ENCODE measurements around the gene LRRC36.

Gene LRRC36

DNA sequence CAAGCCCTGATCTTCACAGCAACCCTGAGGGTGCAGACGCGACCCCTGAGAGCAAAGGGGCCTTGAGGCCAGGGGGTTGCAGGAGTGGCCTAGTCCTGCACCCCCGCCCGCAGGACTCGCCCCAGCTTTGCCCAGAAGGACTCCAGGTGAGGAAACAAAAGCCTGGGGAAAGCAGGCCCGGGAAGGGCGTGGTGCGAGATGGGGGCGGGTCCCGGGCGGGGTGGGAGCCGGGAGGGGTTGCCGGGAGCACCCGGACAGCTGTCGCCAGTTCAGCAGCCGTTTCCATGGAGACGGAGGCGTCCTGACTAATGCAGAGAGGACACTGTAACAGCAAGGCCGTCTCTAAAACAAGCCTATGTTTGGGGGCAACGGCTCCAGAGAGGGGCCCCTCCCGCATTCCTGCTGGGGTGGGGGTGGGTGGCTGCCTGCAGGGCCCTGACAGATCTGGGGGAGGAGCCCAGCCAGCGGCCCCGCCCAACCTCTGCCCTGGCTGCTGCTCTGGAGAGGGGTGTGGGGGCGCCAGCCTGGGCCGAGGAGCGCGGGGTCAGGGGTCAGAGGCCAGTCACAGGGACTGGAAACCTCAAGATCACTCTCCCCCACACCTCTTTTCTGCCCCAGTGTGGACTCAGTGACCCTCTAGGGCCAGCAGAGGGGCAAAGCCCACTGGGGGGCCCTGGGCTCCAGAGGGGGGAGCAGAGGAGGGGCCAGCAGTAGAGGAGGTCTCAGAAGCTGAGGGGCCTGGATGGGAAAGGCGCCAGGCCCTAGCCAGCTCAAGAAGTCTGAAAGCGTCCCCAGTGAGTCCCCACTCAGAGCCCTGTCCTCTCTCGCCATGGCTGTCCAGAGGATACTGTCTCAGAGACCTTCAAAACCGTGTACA, 69.8 kb downstream of the LRRC36 start:
- no peak for DNase-seq
- in situ Hi-C loops (cut with MboI; ENCODE audit: low pct_unique_long_range_greater_than_20kb, low sequenced_read_pairs): no loop called here

DNA sequence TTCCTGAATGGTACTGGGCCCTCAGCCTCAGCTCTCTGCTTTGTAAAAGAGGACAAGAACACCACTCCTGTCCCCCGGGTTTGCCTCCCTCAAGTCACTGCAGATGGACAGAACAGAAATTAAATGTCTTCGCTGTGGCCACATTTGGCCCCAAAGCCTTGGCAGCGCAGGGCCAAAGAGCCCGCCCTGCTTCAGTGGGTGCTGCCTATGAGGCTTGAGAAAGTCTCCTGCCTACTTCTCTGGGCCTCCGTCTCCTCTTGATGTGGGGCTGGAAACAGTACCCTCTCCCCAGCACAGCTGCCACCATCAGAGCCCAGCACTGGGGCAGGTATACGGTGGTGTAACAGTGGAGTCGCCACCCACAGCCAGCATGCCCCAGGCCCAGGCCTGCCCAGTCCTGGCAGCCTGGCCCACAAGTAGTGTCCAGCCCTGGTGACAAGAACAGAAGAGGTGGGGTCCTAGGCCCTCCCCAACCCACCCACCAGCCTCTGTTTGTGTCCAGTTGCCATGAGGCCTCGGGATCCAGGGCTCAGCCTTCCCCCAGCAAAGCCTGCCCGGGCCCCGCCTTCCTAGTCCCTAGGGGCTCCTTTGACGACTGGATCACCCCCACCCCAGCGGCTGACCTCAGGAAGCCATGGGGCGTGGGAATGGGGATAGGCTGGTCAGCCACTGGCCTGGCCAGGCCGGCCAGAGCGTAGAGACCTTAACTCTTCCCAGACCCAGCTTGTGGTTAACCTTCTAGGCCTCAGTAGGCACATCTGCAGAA, 70.6 kb downstream of the LRRC36 start:
- no peak for DNase-seq
- in situ Hi-C loops (cut with MboI; ENCODE audit: low pct_unique_long_range_greater_than_20kb, low sequenced_read_pairs): no loop called here

DNA sequence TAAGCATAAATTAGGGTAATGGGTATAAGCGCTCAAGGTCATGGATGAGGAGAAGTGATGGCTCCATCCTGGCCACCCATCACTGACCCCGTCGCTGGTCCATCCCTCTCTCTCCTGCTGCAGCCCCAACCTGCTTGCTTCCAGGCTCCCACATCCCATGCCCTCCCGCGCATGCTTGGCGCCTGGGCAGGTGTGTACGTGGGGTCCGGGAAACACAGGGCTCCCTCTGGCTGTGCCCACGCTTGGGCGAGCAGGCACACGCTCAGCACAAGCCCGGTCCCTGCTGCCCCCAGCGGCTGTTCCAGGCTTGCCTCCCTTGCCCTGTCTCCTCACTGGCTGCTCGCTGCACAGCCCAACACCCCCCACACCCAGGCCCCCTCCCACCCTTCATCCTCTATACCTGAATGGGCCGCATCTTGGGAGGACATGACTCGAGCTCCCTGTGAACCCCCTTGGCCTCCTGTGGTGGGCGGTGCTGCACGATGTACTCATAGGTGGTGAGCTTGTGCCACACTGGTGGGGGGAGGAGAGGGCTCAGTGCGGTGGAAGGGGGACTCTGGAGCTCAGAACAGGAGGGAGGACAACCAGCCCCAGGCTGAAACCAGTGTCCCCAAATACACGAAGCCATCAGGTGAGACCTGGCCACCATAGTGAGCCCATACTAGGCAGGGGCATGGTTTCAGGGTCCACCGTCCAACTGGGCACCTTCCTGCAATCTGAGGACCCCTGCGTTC, 71.4 kb downstream of the LRRC36 start:
- in situ Hi-C loops (cut with MboI; ENCODE audit: low pct_unique_long_range_greater_than_20kb, low sequenced_read_pairs): no loop called here
- DNase-seq: no peak

DNA sequence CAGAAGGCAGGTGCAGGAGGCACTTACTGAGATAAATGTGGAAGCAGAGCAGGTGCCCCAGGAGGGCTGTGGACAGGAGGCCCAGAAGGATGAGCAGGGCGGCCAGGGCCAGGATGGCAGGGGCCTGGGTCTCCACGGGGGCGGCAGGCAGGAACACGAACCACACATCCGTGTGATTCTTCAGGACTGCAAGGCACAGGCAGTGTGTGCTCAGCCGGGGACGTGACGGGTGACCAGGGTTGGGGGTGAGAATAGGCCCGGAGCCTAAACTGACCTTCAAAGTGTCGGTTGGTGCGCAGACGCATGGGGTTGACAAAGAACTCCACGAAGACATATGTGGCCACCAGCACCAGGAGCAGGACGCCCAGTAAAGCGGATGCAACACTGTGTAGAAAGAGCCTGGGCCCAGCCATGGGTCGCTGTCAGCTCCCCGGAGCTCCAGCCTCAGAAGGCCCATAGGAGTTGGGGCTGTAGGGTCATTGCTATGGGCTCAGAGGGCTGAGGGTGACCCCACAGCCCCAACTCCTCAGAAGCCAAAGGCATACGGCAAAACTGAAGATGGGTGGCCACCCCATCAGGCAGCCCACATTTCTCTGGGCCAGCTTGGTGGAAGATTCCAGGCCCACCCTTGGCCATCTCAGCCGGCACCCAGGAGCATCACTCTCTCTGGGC, 72.1 kb downstream of the LRRC36 start:
- no peak for DNase-seq
- in situ Hi-C loops (cut with MboI; ENCODE audit: low pct_unique_long_range_greater_than_20kb, low sequenced_read_pairs): no loop called here

GRCh38 chr16:67399218-67399733, 72.7 kb downstream of the LRRC36 start:
- in situ Hi-C loops (cut with MboI; ENCODE audit: low pct_unique_long_range_greater_than_20kb, low sequenced_read_pairs): no loop called here
- peak; percentile 44 for DNase-seq

GRCh38 chr16:67399749-67400704, 73.4 kb downstream of the LRRC36 start:
- DNase-seq: no peak
- in situ Hi-C loops (cut with MboI; ENCODE audit: low pct_unique_long_range_greater_than_20kb, low sequenced_read_pairs): no loop called here

DNA sequence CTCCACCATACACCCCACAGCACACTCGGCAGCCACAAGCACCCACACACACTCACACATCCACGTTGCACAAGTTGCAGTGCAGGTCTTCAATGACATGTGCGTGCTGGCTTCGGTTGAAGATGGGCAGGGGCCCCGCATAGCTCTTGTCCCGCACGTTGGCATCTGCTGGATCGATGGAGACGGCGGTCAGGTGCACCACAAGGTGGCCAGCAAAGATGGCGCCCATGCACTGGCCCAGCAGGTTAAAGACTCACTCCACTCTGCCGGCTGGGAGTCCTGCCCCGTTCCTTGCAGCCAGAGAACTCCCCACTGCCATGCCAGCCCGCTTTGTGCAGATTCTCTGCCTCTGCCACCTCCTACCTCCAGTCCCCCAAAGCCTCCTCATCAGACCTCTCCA, 74.3 kb downstream of the LRRC36 start:
- no peak for DNase-seq
- in situ Hi-C loops (cut with MboI; ENCODE audit: low pct_unique_long_range_greater_than_20kb, low sequenced_read_pairs): no loop called here

DNA sequence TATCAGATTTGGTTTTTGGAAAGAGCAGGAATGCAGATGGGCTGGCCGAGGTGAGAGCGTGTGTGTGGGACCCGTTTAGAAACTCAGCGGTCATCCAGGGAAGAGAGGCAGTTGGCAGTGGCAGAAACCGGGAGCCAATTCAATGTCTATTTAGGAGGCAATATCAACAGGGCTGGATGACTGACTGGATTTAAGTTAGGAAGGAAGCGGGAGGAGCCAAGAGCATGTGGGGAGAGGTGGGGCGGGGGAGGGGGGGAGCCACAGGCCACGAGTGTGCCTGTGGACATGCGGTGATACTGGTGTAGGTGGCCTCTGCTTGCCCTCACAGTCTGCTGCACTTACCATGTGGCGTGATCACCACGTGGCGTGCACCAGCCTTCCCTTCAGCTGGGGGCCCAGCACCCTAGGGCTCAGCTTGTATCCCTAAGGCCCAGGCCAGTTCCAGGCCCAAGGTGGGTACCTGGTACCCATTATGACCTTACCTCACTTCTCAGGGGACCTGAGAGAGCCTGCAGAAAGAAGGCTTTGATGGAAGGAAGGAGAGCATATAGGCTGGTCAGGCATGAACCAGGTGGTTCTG, 77.5 kb downstream of the LRRC36 start:
- in situ Hi-C loops (cut with MboI; ENCODE audit: low pct_unique_long_range_greater_than_20kb, low sequenced_read_pairs): no loop called here
- no peak for DNase-seq

DNA sequence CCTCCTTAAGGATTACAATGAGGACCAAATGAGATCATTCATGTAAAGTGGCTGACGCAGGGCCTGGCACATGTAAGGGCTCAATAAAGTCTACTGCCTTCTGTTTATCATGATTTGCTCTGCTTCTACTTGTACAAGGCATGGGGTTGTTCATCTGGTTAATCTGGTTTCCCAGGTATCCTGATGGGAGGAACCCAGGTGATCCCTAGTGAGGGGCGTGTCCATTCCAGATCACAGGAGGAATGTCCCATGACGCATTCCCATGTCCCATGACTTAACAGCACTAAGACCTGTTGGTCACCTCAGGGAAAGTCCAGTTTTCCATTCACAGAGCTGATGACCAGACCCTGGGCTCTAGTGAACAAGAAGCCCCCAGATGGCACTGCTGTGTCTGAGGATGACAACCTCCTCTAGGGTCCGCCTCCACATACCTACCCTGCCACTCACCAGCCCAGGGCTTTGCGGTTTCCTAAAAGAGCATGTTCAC, 78.2 kb downstream of the LRRC36 start:
- no peak for DNase-seq
- in situ Hi-C loops (cut with MboI; ENCODE audit: low pct_unique_long_range_greater_than_20kb, low sequenced_read_pairs): no loop called here

DNA sequence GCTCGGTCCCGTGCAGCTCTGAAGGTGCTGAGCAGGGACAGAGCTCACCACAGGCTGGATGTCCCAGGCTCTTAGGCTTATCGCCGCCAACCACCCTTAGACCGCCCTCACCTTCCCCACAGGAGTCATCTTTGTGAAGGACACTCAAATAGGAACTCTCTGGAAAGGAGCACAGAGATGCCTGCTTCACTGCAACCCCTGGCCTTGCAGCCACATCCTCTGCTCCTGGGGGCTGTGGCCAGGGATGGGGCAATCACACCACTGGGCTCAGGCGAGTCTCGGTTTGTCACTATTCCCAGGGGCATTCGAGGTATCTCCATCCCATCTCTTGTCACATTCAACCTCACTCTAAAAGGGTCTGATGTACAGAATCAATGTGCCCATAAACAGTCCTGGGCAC, 78.7 kb downstream of the LRRC36 start:
- DNase-seq: no peak
- in situ Hi-C loops (cut with MboI; ENCODE audit: low pct_unique_long_range_greater_than_20kb, low sequenced_read_pairs): no loop called here

GRCh38 chr16:67406111-67406971, 79.7 kb downstream of the LRRC36 start:
- DNase-seq: no peak
- in situ Hi-C loops (cut with MboI; ENCODE audit: low pct_unique_long_range_greater_than_20kb, low sequenced_read_pairs): no loop called here

GRCh38 chr16:67407176-67407787, 80.7 kb downstream of the LRRC36 start:
- in situ Hi-C loops (cut with MboI; ENCODE audit: low pct_unique_long_range_greater_than_20kb, low sequenced_read_pairs): no loop called here
- DNase-seq: no peak

GRCh38 chr16:67407788-67408452, 81.3 kb downstream of the LRRC36 start:
- in situ Hi-C loops (cut with MboI; ENCODE audit: low pct_unique_long_range_greater_than_20kb, low sequenced_read_pairs): no loop called here
- no peak for DNase-seq

- in situ Hi-C loops (cut with MboI; ENCODE audit: low pct_unique_long_range_greater_than_20kb, low sequenced_read_pairs): no loop called here
- no peak for DNase-seq
Measured at GRCh38 chr16:67409631-67410030, 83.0 kb downstream of the LRRC36 start.

DNA sequence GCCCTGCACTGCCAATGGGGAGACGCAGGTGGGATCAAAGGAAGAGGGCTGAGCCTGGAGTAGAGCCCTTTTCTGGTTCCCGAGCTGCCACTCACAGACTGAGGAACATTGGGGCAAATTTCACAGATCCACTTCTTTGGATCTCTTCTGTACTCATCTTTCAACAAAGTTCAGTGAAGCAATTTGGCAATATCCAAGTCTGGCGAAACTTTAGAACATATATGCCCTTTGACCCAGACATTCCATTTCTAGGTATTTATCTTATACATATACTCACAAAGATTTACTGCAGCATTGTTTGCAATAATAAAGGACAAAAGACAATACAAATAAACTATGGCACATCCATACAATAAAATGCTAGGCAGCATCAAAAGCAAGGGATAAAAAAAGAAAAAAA, 84.7 kb downstream of the LRRC36 start:
- DNase-seq: no peak
- in situ Hi-C loops (cut with MboI; ENCODE audit: low pct_unique_long_range_greater_than_20kb, low sequenced_read_pairs): no loop called here

GRCh38 chr16:67412294-67412693, 85.7 kb downstream of the LRRC36 start:
- in situ Hi-C loops (cut with MboI; ENCODE audit: low pct_unique_long_range_greater_than_20kb, low sequenced_read_pairs): no loop called here
- DNase-seq: no peak

All from KBM-7 (cell line).